Measurements from ENCODE around the gene STOX1. TPM values are rescaled to one million over a fixed set of nuclear protein-coding genes. Genes with fewer than 3 reads are reported as not detected.

The STOX1 gene
- total and polyA plus RNA-seq, 2 donors (not counting 1 experiment from before 2014, with no cell fraction given) = under 0.01 to 0.05 TPM

- no peak overlapping the region for H3K27ac ChIP-seq (ENCODE audit: insufficient read depth, low read length)
- no peaks in the 10 kb centered on the region for H3K9me3 ChIP-seq (ENCODE audit: control insufficient read depth, insufficient read depth, low read depth, low read length)
- H3K9ac ChIP-seq (ENCODE audit: insufficient read depth, low read length) = no peak overlapping the region
- no peak for DNase-seq (ENCODE audit: low read depth in 2 of 2)
- no peaks in the 10 kb centered on the region for H3K4me1 ChIP-seq (ENCODE audit: control insufficient read depth, extremely low read depth, insufficient read depth, low read length)
- H3K27me3 ChIP-seq (ENCODE audit: control insufficient read depth, insufficient read depth, low read length) = no peaks in the 10 kb centered on the region
- H2AFZ ChIP-seq (ENCODE audit: low read length) = no peak overlapping the region
- no peaks in the 10 kb centered on the region for H3K36me3 ChIP-seq (ENCODE audit: control insufficient read depth, insufficient read depth, low read length)
- no peak overlapping the region for H3K4me3 ChIP-seq (replicated peaks in 1 of 4; ENCODE audit: control extremely low read depth in 1 of 4, insufficient read depth in 1 of 4, low read depth in 3 of 4, low read length in 4 of 4)
- H3K4me2 ChIP-seq (ENCODE audit: extremely low read depth, insufficient read depth, low read length) = no peak overlapping the region
- TF ChIP-seq CTCF (conservative IDR thresholded peaks at IDR 0.05 in 1 of 2, IDR thresholded peaks at IDR 0.05 in 1 of 2; ENCODE audit: low read depth in 1 of 2, low read length in 2 of 2) (no peak), EZH2 (IDR thresholded peaks at IDR 0.05; ENCODE audit: low read length, missing control alignments) (no peak)
- peaks cover 28% of the 10 kb centered on the region for H3K79me2 ChIP-seq (ENCODE audit: control insufficient read depth, insufficient read depth, low read length)
- H4K20me1 ChIP-seq (ENCODE audit: control insufficient read depth, extremely low read depth, insufficient read depth, low read length) = no peaks in the 10 kb centered on the region
Measured at GRCh38 chr10:68899186-68899745, 71.9 kb downstream of the STOX1 start.

GRCh38 chr10:68900427-68901104 lies 73.2 kb downstream of the STOX1 start:
- no peaks in the 10 kb centered on the region for H3K4me1 ChIP-seq (ENCODE audit: control insufficient read depth, extremely low read depth, insufficient read depth, low read length)
- H3K4me3 ChIP-seq (replicated peaks in 1 of 4; ENCODE audit: control extremely low read depth in 1 of 4, insufficient read depth in 1 of 4, low read depth in 3 of 4, low read length in 4 of 4) = peak overlapping the region; percentile 58 to 93 (median 76)
- peak overlapping the region; percentile 94 for H3K9ac ChIP-seq (ENCODE audit: insufficient read depth, low read length)
- H3K79me2 ChIP-seq (ENCODE audit: control insufficient read depth, insufficient read depth, low read length) = peaks cover 38% of the 10 kb centered on the region
- no peaks in the 10 kb centered on the region for H3K9me3 ChIP-seq (ENCODE audit: control insufficient read depth, insufficient read depth, low read depth, low read length)
- peak overlapping the region; percentile 76 for H2AFZ ChIP-seq (ENCODE audit: low read length)
- no peak for TF ChIP-seq CTCF (conservative IDR thresholded peaks at IDR 0.05 in 1 of 2, IDR thresholded peaks at IDR 0.05 in 1 of 2; ENCODE audit: low read depth in 1 of 2, low read length in 2 of 2)
- TF ChIP-seq EZH2 (IDR thresholded peaks at IDR 0.05; ENCODE audit: low read length, missing control alignments) = no peak
- peak overlapping the region; percentile 97 for H3K27ac ChIP-seq (ENCODE audit: insufficient read depth, low read length)
- H3K36me3 ChIP-seq (ENCODE audit: control insufficient read depth, insufficient read depth, low read length) = no peaks in the 10 kb centered on the region
- H4K20me1 ChIP-seq (ENCODE audit: control insufficient read depth, extremely low read depth, insufficient read depth, low read length) = no peaks in the 10 kb centered on the region
- peak in 1 of 2 donors; percentile 82 for DNase-seq (ENCODE audit: low read depth in 2 of 2)
- peak overlapping the region; percentile 59 for H3K4me2 ChIP-seq (ENCODE audit: extremely low read depth, insufficient read depth, low read length)
- H3K27me3 ChIP-seq (ENCODE audit: control insufficient read depth, insufficient read depth, low read length) = no peaks in the 10 kb centered on the region

- peak within 1 kb of the TSS; percentile 97 for H3K27ac ChIP-seq (ENCODE audit: insufficient read depth, low read length)
- peak within 1 kb of the TSS; percentile 76 for H2AFZ ChIP-seq (ENCODE audit: low read length)
- H3K4me1 ChIP-seq (ENCODE audit: control insufficient read depth, extremely low read depth, insufficient read depth, low read length) = no peaks in the 10 kb centered on the region
- H3K79me2 ChIP-seq (ENCODE audit: control insufficient read depth, insufficient read depth, low read length) = peaks cover 40% of the 10 kb centered on the region
- H3K9me3 ChIP-seq (ENCODE audit: control insufficient read depth, insufficient read depth, low read depth, low read length) = no peaks in the 10 kb centered on the region
- peak within 1 kb of the TSS; percentile 94 for H3K9ac ChIP-seq (ENCODE audit: insufficient read depth, low read length)
- no peaks in the 10 kb centered on the region for H3K36me3 ChIP-seq (ENCODE audit: control insufficient read depth, insufficient read depth, low read length)
- H4K20me1 ChIP-seq (ENCODE audit: control insufficient read depth, extremely low read depth, insufficient read depth, low read length) = no peaks in the 10 kb centered on the region
- no peak for TF ChIP-seq EZH2 (IDR thresholded peaks at IDR 0.05; ENCODE audit: low read length, missing control alignments)
- no peak for TF ChIP-seq CTCF (conservative IDR thresholded peaks at IDR 0.05 in 1 of 2, IDR thresholded peaks at IDR 0.05 in 1 of 2; ENCODE audit: low read depth in 1 of 2, low read length in 2 of 2)
- peak; percentile 99 for DNase-seq (ENCODE audit: low read depth in 2 of 2)
- peak within 1 kb of the TSS; percentile 85 for H3K4me2 ChIP-seq (ENCODE audit: extremely low read depth, insufficient read depth, low read length)
- H3K27me3 ChIP-seq (ENCODE audit: control insufficient read depth, insufficient read depth, low read length) = no peaks in the 10 kb centered on the region
- peak within 1 kb of the TSS; percentile 77 to 93 (median 85) for H3K4me3 ChIP-seq (replicated peaks in 1 of 4; ENCODE audit: control extremely low read depth in 1 of 4, insufficient read depth in 1 of 4, low read depth in 3 of 4, low read length in 4 of 4)
Measured at GRCh38 chr10:68901105-68901927, 74.0 kb downstream of the STOX1 start, which contains the start of gene DDX50. Gene DDX50, plus strand, starts transcription at chr10:68901315. Its CDS starts 70 bp downstream, at chr10:68901385.
